PC-9 (cell line): Measurements from ENCODE around the gene ZC3H12C. TPM values are rescaled to one million over a fixed set of nuclear protein-coding genes. Genes with fewer than 3 reads are reported as not detected.

Experiments used
- BruUV-seq: library from RNA; stranded (reverse); fragments of 400-500 nt; replicated peaks from 2 replicates; lab custom pipeline; 2021; lab: Mats Ljungman, UMichigan
- CTCF ChIA-PET: fragments of 300-600 bp; sonication (Branson Sonifier 250); formaldehyde crosslinking; loops from one replicate; lab custom pipeline; 2022; ENCODE audit warnings: antibody characterized with exemption; lab: Charles Lee
- POLR2A ChIA-PET: fragments of 300-600 bp; sonication (Branson Sonifier 250); formaldehyde crosslinking; loops from one replicate; lab custom pipeline; 2022; ENCODE audit warnings: antibody characterized with exemption; ENCODE audit not compliant: unreplicated experiment; lab: Charles Lee
- DNase-seq, 2 experiments: peaks; one replicate each; pipeline versions ENCODE4 v3.0.0 to v3.0.0-alpha.2; 2015 to 2022; ENCODE audit warnings: mixed read lengths in 1 of 2
- H2AFZ ChIP-seq: fragments of 200-600 bp; sonication (generic); 2 replicates; pipeline ENCODE4 v1.8.1; 2017; ENCODE audit warnings: antibody characterized with exemption
- H3F3A ChIP-seq: fragments of 200-600 bp; sonication (generic); 2 replicates; pipeline ENCODE4 v1.8.1; 2017; ENCODE audit warnings: antibody characterized with exemption, mild to moderate bottlenecking, low read depth; ENCODE audit not compliant: insufficient read depth
- H3K27ac ChIP-seq: fragments of 200-600 bp; sonication (generic); 2 replicates; pipeline ENCODE4 v1.6.1; 2016; ENCODE audit warnings: mixed run types
- H3K27me3 ChIP-seq: fragments of 200-600 bp; sonication (generic); 2 replicates; pipeline ENCODE4 v1.6.1; 2016; ENCODE audit warnings: low read depth, mixed run types; ENCODE audit not compliant: insufficient read depth
- H3K36me3 ChIP-seq: fragments of 200-600 bp; sonication (generic); 2 replicates; pipeline ENCODE4 v1.6.1; 2016; ENCODE audit warnings: low read depth, mixed run types
- H3K4me1 ChIP-seq: fragments of 200-600 bp; sonication (generic); replicated peaks from 2 replicates; pipeline ENCODE4 v1.6.1; 2016; ENCODE audit warnings: mixed run types; ENCODE audit not compliant: insufficient read depth
- H3K4me2 ChIP-seq: fragments of 200-600 bp; sonication (generic); 2 replicates; pipeline ENCODE4 v1.6.1; 2017; ENCODE audit warnings: mixed run types
- H3K4me3 ChIP-seq: fragments of 200-600 bp; sonication (generic); 2 replicates; pipeline ENCODE4 v1.6.1; 2016; ENCODE audit warnings: mixed run types
- H3K79me2 ChIP-seq: fragments of 200-600 bp; sonication (generic); 2 replicates; pipeline ENCODE4 v1.6.1; 2017; ENCODE audit warnings: low read depth, mixed run types
- H3K9me2 ChIP-seq: fragments of 200-600 bp; sonication (generic); 2 replicates; pipeline ENCODE4 v1.8.1; 2017; ENCODE audit warnings: mild to moderate bottlenecking; ENCODE audit not compliant: insufficient read depth
- H3K9me3 ChIP-seq: fragments of 200-600 bp; sonication (generic); 2 replicates; pipeline ENCODE4 v1.8.1; 2016; ENCODE audit warnings: low read depth; ENCODE audit not compliant: insufficient read depth
- H4K20me1 ChIP-seq: fragments of 200-600 bp; sonication (generic); 2 replicates; pipeline ENCODE4 v1.8.1; 2017; ENCODE audit not compliant: insufficient read depth
- EZH2 ChIP-seq: fragments of 200-600 bp; sonication (generic); IDR thresholded peaks from 2 replicates; pipeline ENCODE4 v1.8.0; 2017; ENCODE audit warnings: antibody characterized with exemption, low read depth
- intact Hi-C: fragments of 100-400 bp; cut with micrococcal nuclease; formaldehyde crosslinking; loops from one replicate; pipeline ENCODE4 v1.10.0; 2022; ENCODE audit not compliant: unreplicated experiment
- total RNA-seq: library from RNA; stranded (reverse); gene quantifications from 2 replicates; pipeline ENCODE4 v1.2.3, GENCODE V29; 2021
- TF ChIP-seq, protein P1 (sequence below): fragments of 200-600 bp; sonication (generic); conservative IDR thresholded peaks from 2 replicates; pipeline ENCODE4 v1.6.1; 2017; ENCODE audit warnings: mixed run types, antibody characterized with exemption, mild to moderate bottlenecking, moderate library complexity

ZC3H12C gene
- total RNA-seq, 1 experiment from 2014 or later, result 12.4 TPM

DNA sequence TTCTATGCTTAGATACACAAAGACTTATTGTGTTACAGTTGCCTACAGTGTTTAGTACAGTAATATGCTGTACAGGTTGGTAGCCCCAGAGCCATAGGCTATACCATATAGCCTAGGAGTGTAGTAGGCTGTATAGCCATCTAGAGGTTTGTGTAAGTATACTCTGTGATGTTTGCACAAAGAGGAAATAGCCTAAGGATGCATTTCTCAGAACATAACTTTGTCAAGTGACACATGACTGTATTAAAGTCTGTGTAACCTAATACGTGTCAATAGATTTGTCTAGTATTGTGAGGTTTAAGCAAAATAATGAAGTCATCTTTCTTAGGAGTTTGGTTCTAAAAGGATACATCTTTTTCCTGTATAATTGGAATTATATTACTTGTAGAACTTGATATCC lies 5.5 kb downstream of the ZC3H12C start:
- Histone ChIP-seq H3K36me3 (peaks cover 26% of the 10 kb centered on the region; the same call in 1 of the 2 replicates), H3K4me1 (peaks cover 56% of the 10 kb centered on the region), H3K9me2 (no peaks in the 10 kb centered on the region), H3K79me2 (peaks cover 100% of the 10 kb centered on the region), H3F3A (peaks cover 14% of the 10 kb centered on the region), H3K27ac (peak overlapping the region; percentile 21; the same call in 1 of the 2 replicates), H3K4me3 (no peak overlapping the region), H2AFZ (no peak overlapping the region), H3K9me3 (no peaks in the 10 kb centered on the region; the same call in 1 of the 2 replicates), H3K4me2 (peak overlapping the region; percentile 26), H3K27me3 (no peaks in the 10 kb centered on the region), H4K20me1 (peaks cover 3% of the 10 kb centered on the region; the same call in 1 of the 2 replicates)
- intact Hi-C loops, result loop anchor here (10.0 kb wide), 1 partner anchor 196 kb away; the partner anchor contains the start of gene RDX
- ChIA-PET POLR2A (no interaction called here), CTCF (no interaction called here)
- TF ChIP-seq, protein P1, sequence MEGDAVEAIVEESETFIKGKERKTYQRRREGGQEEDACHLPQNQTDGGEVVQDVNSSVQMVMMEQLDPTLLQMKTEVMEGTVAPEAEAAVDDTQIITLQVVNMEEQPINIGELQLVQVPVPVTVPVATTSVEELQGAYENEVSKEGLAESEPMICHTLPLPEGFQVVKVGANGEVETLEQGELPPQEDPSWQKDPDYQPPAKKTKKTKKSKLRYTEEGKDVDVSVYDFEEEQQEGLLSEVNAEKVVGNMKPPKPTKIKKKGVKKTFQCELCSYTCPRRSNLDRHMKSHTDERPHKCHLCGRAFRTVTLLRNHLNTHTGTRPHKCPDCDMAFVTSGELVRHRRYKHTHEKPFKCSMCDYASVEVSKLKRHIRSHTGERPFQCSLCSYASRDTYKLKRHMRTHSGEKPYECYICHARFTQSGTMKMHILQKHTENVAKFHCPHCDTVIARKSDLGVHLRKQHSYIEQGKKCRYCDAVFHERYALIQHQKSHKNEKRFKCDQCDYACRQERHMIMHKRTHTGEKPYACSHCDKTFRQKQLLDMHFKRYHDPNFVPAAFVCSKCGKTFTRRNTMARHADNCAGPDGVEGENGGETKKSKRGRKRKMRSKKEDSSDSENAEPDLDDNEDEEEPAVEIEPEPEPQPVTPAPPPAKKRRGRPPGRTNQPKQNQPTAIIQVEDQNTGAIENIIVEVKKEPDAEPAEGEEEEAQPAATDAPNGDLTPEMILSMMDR, result no peak; the same call in 1 of the 2 replicates
- no peak for TF ChIP-seq EZH2
- DNase-seq, result peak in 1 of 2 experiments; percentile 78
- no TSS peak for BruUV-seq

DNA sequence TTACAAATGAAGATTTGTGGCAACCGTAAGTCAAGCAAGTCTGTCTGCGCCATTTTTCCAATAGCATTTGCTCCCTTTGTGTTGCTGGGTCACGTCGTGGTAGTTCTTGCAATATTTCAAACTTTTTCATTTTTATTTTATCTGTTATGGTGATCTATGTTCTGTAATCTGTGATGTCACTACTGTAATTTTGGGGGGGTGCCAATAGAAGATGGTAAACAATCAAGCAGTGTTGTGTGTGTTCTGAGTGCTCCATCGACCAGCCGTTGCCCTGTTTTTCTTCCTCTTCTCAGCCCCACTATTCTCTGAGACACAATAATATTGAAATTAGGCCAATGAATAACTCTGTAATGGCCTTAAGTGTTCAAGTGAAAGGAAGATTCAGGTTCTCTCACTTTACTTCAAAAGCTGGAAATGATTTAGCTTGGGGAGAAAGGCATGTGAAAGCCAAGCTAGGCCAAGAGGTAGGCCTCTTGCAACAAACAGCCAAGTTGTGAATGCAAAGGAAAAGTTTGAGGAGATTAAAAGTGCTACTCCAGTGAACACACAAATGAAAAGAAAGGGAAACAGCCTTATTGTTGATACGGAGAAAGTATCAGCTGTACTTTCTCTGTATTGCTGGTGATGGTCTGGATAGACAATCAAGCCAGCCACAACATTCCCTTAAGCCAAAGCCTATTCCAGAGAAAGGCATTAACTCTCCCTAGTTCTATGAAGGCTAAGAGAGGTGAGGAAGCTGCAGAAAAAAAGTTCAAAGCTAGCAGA lies 7.5 kb downstream of the ZC3H12C start:
- peaks cover 7% of the 10 kb centered on the region for H3K9me3 ChIP-seq
- H4K20me1 ChIP-seq, result peaks cover 3% of the 10 kb centered on the region; the same call in 1 of the 2 replicates
- CTCF ChIA-PET, result no interaction called here
- no peak overlapping the region for H3K4me2 ChIP-seq
- intact Hi-C loops, result no loop called here
- no peak overlapping the region for H3K4me3 ChIP-seq
- no peak overlapping the region for H3K27ac ChIP-seq
- H3K4me1 ChIP-seq, result peaks cover 40% of the 10 kb centered on the region
- H3F3A ChIP-seq, result peaks cover 14% of the 10 kb centered on the region
- peaks cover 100% of the 10 kb centered on the region for H3K79me2 ChIP-seq
- H2AFZ ChIP-seq, result no peak overlapping the region
- TF ChIP-seq EZH2, result no peak
- DNase-seq, result no peak
- no peaks in the 10 kb centered on the region for H3K27me3 ChIP-seq
- BruUV-seq, result no TSS peak
- peaks cover 26% of the 10 kb centered on the region; the same call in 1 of the 2 replicates for H3K36me3 ChIP-seq
- H3K9me2 ChIP-seq, result no peaks in the 10 kb centered on the region
- POLR2A ChIA-PET, result no interaction called here

DNA sequence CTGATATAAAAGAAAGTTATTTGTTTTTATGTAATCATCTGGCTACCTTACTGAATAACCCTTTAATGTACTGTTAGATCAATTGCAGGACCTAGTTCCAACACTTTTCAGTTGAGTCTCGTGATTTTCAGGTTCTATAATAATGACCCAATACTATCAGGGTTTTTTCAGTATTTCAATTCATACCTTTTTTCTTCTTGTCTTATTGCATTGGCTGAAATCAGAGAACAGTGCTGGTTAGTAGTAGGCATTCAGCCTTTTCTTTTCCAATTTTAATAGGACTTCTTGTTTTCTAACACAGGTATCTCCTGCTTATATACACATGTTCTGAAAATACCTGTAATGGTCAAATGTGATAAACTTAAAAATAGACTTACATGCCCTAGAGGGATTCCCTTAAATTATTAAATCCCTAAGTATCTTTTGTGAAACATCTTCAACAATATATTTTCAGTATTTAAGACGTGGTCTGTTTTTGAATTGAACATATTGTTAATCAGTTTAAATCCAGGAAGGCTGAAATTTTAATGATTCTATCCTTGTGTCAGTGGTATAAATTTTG lies 13.6 kb downstream of the ZC3H12C start:
- Histone ChIP-seq H3K79me2 (peaks cover 95% of the 10 kb centered on the region), H3K4me2 (no peak overlapping the region), H3K27ac (no peak overlapping the region), H4K20me1 (no peaks in the 10 kb centered on the region), H3K9me2 (no peaks in the 10 kb centered on the region), H3K4me3 (no peak overlapping the region), H3K36me3 (peaks cover 25% of the 10 kb centered on the region), H3F3A (peaks cover 4% of the 10 kb centered on the region; the same call in 1 of the 2 replicates), H3K4me1 (0 out of 2 replicates have a peak, but pooled peaks cover 6% of the 10 kb centered on the region), H2AFZ (no peak overlapping the region), H3K27me3 (no peaks in the 10 kb centered on the region), H3K9me3 (peaks cover 15% of the 10 kb centered on the region)
- TF ChIP-seq EZH2, result no peak
- TF ChIP-seq, protein P1, result no peak
- ChIA-PET CTCF (no interaction called here), POLR2A (no interaction called here)
- intact Hi-C loops, result no loop called here
- BruUV-seq, result no TSS peak
- no peak for DNase-seq
